Activated T-helper 1 cell treated with anti-CD3 and anti-CD28 coated beads, Interleukin-12 subunit alpha, Interleukin-12 subunit beta, Interleukin-2, Interleukin-4 antibody, amounts not matched to agents 30 ng/mL and 10 ng/mL and 1 ng/mL, durations not matched to agents 14 hours and 24 hours and 36 hours (primary cell): ENCODE data around the gene PATJ. TPM values are rescaled to one million over a fixed set of nuclear protein-coding genes. Genes with fewer than 3 reads are reported as not detected.
"Not testable (repeated sequence)": the region's sequence is repeated elsewhere in the genome, so short reads cannot be mapped to it uniquely, and the experiment has no call there.

Experiments used
- DNase-seq: peaks from one replicate; pipeline ENCODE4 v3.0.0; 2021; ENCODE audit warnings: low spot score
- H3K27ac Mint-ChIP-seq: one replicate; pipeline ENCODE4 v1.8.0; 2021; ENCODE audit warnings: mild to moderate bottlenecking, mixed read lengths
- H3K27me3 Mint-ChIP-seq: one replicate; pipeline ENCODE4 v1.8.0; 2022; ENCODE audit warnings: mild to moderate bottlenecking, moderate library complexity, mixed read lengths; ENCODE audit not compliant: insufficient read depth
- H3K36me3 Mint-ChIP-seq: one replicate; pipeline ENCODE4 v1.8.0; 2021; ENCODE audit warnings: low read depth, mixed read lengths
- H3K4me1 Mint-ChIP-seq: one replicate; pipeline ENCODE4 v1.8.0; 2021; ENCODE audit warnings: low read depth, mixed read lengths
- H3K4me3 Mint-ChIP-seq: one replicate; pipeline ENCODE4 v1.8.0; 2021; ENCODE audit warnings: mild to moderate bottlenecking, moderate library complexity, mixed read lengths
- H3K9me3 Mint-ChIP-seq: one replicate; pipeline ENCODE4 v1.8.0; 2021; ENCODE audit warnings: mixed read lengths
- intact Hi-C: fragments of 100-400 bp; cut with micrococcal nuclease; formaldehyde crosslinking; loops from one replicate; pipeline ENCODE4 v1.15.1; 2024
- total RNA-seq: library from RNA; stranded (reverse); gene quantifications from 2 replicates; pipeline ENCODE4 v1.2.3, GENCODE V29; 2022

PATJ gene
- total RNA-seq, 1 donor from 2014 or later, result 5.1 TPM

GRCh38 chr1:62183164-62184020 lies 441.1 kb downstream of the PATJ start:
- H3K4me3 Mint-ChIP-seq, H3K9me3 Mint-ChIP-seq, H3K27ac Mint-ChIP-seq, H3K36me3 Mint-ChIP-seq, H3K27me3 Mint-ChIP-seq, DNase-seq, H3K4me1 Mint-ChIP-seq, intact Hi-C loops: not testable (repeated sequence)

GRCh38 chr1:62184336-62184735 lies 442.1 kb downstream of the PATJ start:
- no peak overlapping the region for H3K27ac Mint-ChIP-seq
- no peak overlapping the region for H3K4me3 Mint-ChIP-seq
- DNase-seq, result no peak
- no peaks in the 10 kb centered on the region for H3K9me3 Mint-ChIP-seq
- H3K27me3 Mint-ChIP-seq, result peaks cover 3% of the 10 kb centered on the region
- H3K4me1 Mint-ChIP-seq, result no peaks in the 10 kb centered on the region
- intact Hi-C loops, result no loop called here
- no peaks in the 10 kb centered on the region for H3K36me3 Mint-ChIP-seq

GRCh38 chr1:62185233-62185632 lies 443.0 kb downstream of the PATJ start:
- intact Hi-C loops, H3K4me1 Mint-ChIP-seq, H3K9me3 Mint-ChIP-seq, H3K27me3 Mint-ChIP-seq, H3K4me3 Mint-ChIP-seq, H3K36me3 Mint-ChIP-seq, H3K27ac Mint-ChIP-seq, DNase-seq: not testable (repeated sequence)

GRCh38 chr1:62185677-62186076 lies 443.4 kb downstream of the PATJ start:
- Mint-ChIP-seq H3K27me3 (no peaks in the 10 kb centered on the region), H3K27ac (no peak overlapping the region), H3K4me1 (no peaks in the 10 kb centered on the region), H3K4me3 (no peak overlapping the region), H3K36me3 (no peaks in the 10 kb centered on the region), H3K9me3 (no peaks in the 10 kb centered on the region)
- DNase-seq, result no peak
- intact Hi-C loops, result no loop called here

- Mint-ChIP-seq H3K4me3 (no peak overlapping the region), H3K27me3 (no peaks in the 10 kb centered on the region), H3K27ac (no peak overlapping the region), H3K4me1 (no peaks in the 10 kb centered on the region), H3K36me3 (no peaks in the 10 kb centered on the region), H3K9me3 (no peaks in the 10 kb centered on the region)
- intact Hi-C loops, result no loop called here
- no peak for DNase-seq
Observed at GRCh38 chr1:62187548-62187947, 445.3 kb downstream of the PATJ start.

GRCh38 chr1:62188111-62188510 lies 445.8 kb downstream of the PATJ start:
- no peak for DNase-seq
- Mint-ChIP-seq H3K4me3 (no peak overlapping the region), H3K9me3 (no peaks in the 10 kb centered on the region), H3K27ac (no peak overlapping the region), H3K27me3 (no peaks in the 10 kb centered on the region), H3K36me3 (no peaks in the 10 kb centered on the region), H3K4me1 (no peaks in the 10 kb centered on the region)
- intact Hi-C loops, result no loop called here

GRCh38 chr1:62194651-62195544 lies 452.6 kb downstream of the PATJ start, which contains the start of gene L1TD1:
Gene L1TD1 (plus strand): TSS chr1:62194849. CDS start chr1:62206629, 11,780 bp downstream.
- Mint-ChIP-seq H3K36me3 (no peaks in the 10 kb centered on the region), H3K4me3 (no peak within 1 kb of the TSS), H3K4me1 (no peaks in the 10 kb centered on the region), H3K27me3 (peaks cover 21% of the 10 kb centered on the region), H3K9me3 (no peaks in the 10 kb centered on the region), H3K27ac (no peak within 1 kb of the TSS)
- DNase-seq, result no peak
- intact Hi-C loops, result no loop called here

GRCh38 chr1:62196086-62196690 lies 453.9 kb downstream of the PATJ start:
- H3K36me3 Mint-ChIP-seq, result no peaks in the 10 kb centered on the region
- peaks cover 21% of the 10 kb centered on the region for H3K27me3 Mint-ChIP-seq
- H3K4me1 Mint-ChIP-seq, result no peaks in the 10 kb centered on the region
- no peak overlapping the region for H3K4me3 Mint-ChIP-seq
- H3K27ac Mint-ChIP-seq, result no peak overlapping the region
- intact Hi-C loops, result no loop called here
- no peak for DNase-seq
- H3K9me3 Mint-ChIP-seq, result no peaks in the 10 kb centered on the region

- H3K27me3 Mint-ChIP-seq, result peaks cover 21% of the 10 kb centered on the region
- no peak for DNase-seq
- intact Hi-C loops, result no loop called here
- H3K27ac Mint-ChIP-seq, result no peak overlapping the region
- no peaks in the 10 kb centered on the region for H3K9me3 Mint-ChIP-seq
- no peaks in the 10 kb centered on the region for H3K36me3 Mint-ChIP-seq
- no peaks in the 10 kb centered on the region for H3K4me1 Mint-ChIP-seq
- H3K4me3 Mint-ChIP-seq, result no peak overlapping the region
Observed at GRCh38 chr1:62198069-62198780, 455.9 kb downstream of the PATJ start.

- Mint-ChIP-seq H3K9me3 (no peaks in the 10 kb centered on the region), H3K4me1 (no peaks in the 10 kb centered on the region), H3K27ac (no peak overlapping the region), H3K27me3 (peaks cover 21% of the 10 kb centered on the region), H3K4me3 (no peak overlapping the region), H3K36me3 (no peaks in the 10 kb centered on the region)
- intact Hi-C loops, result no loop called here
- no peak for DNase-seq
Observed at GRCh38 chr1:62198781-62199125, 456.5 kb downstream of the PATJ start.

- peaks cover 4% of the 10 kb centered on the region for H3K27me3 Mint-ChIP-seq
- DNase-seq, result no peak
- H3K4me1 Mint-ChIP-seq, result no peaks in the 10 kb centered on the region
- intact Hi-C loops, result no loop called here
- no peak overlapping the region for H3K4me3 Mint-ChIP-seq
- peaks cover 13% of the 10 kb centered on the region for H3K9me3 Mint-ChIP-seq
- H3K27ac Mint-ChIP-seq, result no peak overlapping the region
- no peaks in the 10 kb centered on the region for H3K36me3 Mint-ChIP-seq
Observed at GRCh38 chr1:62207187-62207586, 464.9 kb downstream of the PATJ start.

- H3K27ac Mint-ChIP-seq, result no peak overlapping the region
- H3K9me3 Mint-ChIP-seq, result peaks cover 13% of the 10 kb centered on the region
- intact Hi-C loops, result no loop called here
- H3K4me1 Mint-ChIP-seq, result no peaks in the 10 kb centered on the region
- H3K4me3 Mint-ChIP-seq, result no peak overlapping the region
- H3K27me3 Mint-ChIP-seq, result peaks cover 4% of the 10 kb centered on the region
- DNase-seq, result no peak
- no peaks in the 10 kb centered on the region for H3K36me3 Mint-ChIP-seq
Observed at GRCh38 chr1:62208087-62208486, 465.8 kb downstream of the PATJ start.
